Stomach (tissue), 4 donors: Measurements from ENCODE around the gene SH3BGR.

Experiments
- POLR2A ChIP-seq, 4 donors: fragments of 450-650 bp; IDR thresholded peaks; one replicate each; pipeline ENCODE4 v1.6.1; 2016; ENCODE audit warnings: antibody characterized with exemption in 4 of 4, control low read depth in 2 of 4, mild to moderate bottlenecking in 1 of 4, moderate library complexity in 1 of 4
- POLR2AphosphoS5 ChIP-seq, 3 donors: sonication (generic); formaldehyde crosslinking; IDR thresholded peaks; one replicate each; pipeline ENCODE4 v1.6.1; 2016; ENCODE audit warnings: antibody characterized with exemption in 3 of 3
- TF ChIP-seq, protein P1 (sequence below), 7 experiments: fragments of 450-650 bp in 4 of 7; fragments of 200-600 bp in 3 of 7; sonication (generic) in 3 of 7; IDR thresholded peaks; one replicate each; pipeline ENCODE4 v1.5.1; 2016 to 2019; ENCODE audit warnings: antibody characterized with exemption in 7 of 7, control low read depth in 2 of 7, mild to moderate bottlenecking in 1 of 7

DNA sequence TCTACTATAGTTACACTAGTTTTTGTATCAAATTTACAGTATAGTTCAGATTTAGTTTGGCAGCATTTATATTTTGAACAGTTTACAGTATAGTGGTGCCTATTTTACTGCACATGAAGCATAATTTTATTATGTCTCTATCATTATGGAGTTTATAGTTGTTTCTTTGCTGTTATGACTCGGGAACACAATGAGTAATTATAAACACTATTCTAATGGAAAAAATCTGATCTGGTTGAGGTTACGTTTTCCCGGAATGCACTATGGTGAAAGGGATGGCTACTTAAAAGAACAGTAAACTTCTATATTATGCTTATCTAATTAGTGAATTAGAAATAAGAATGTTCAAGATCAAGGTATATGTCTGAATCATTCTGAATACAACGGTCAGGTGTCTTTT is 16.8 kb upstream of the SH3BGR start:
- TF ChIP-seq, protein P1, sequence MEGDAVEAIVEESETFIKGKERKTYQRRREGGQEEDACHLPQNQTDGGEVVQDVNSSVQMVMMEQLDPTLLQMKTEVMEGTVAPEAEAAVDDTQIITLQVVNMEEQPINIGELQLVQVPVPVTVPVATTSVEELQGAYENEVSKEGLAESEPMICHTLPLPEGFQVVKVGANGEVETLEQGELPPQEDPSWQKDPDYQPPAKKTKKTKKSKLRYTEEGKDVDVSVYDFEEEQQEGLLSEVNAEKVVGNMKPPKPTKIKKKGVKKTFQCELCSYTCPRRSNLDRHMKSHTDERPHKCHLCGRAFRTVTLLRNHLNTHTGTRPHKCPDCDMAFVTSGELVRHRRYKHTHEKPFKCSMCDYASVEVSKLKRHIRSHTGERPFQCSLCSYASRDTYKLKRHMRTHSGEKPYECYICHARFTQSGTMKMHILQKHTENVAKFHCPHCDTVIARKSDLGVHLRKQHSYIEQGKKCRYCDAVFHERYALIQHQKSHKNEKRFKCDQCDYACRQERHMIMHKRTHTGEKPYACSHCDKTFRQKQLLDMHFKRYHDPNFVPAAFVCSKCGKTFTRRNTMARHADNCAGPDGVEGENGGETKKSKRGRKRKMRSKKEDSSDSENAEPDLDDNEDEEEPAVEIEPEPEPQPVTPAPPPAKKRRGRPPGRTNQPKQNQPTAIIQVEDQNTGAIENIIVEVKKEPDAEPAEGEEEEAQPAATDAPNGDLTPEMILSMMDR (IDR thresholded peaks at IDR 0.05), result no peak
- TF ChIP-seq POLR2AphosphoS5 (IDR thresholded peaks at IDR 0.05), result no peak
- TF ChIP-seq POLR2A (IDR thresholded peaks at IDR 0.05), result no peak
